Gastroesophageal sphincter (tissue), 3 donors: Measurements from ENCODE around the gene CD46.

Source experiments
- POLR2A ChIP-seq, 2 donors: fragments of 450-650 bp; IDR thresholded peaks; one replicate each; pipeline ENCODE4 v1.6.1; 2017; ENCODE audit warnings: antibody characterized with exemption in 2 of 2, mild to moderate bottlenecking in 2 of 2, moderate library complexity in 1 of 2
- POLR2AphosphoS5 ChIP-seq: sonication (generic); formaldehyde crosslinking; IDR thresholded peaks from one replicate; pipeline ENCODE4 v1.6.1; 2017; ENCODE audit warnings: antibody characterized with exemption
- TF ChIP-seq, protein P1 (sequence below), 4 experiments: fragments of 200-600 bp in 2 of 4; fragments of 450-650 bp in 2 of 4; sonication (generic) in 1 of 4; IDR thresholded peaks; one replicate each; pipeline ENCODE4 v1.5.1; 2017 to 2019; ENCODE audit warnings: antibody characterized with exemption in 4 of 4, mild to moderate bottlenecking in 2 of 4, moderate library complexity in 2 of 4

DNA sequence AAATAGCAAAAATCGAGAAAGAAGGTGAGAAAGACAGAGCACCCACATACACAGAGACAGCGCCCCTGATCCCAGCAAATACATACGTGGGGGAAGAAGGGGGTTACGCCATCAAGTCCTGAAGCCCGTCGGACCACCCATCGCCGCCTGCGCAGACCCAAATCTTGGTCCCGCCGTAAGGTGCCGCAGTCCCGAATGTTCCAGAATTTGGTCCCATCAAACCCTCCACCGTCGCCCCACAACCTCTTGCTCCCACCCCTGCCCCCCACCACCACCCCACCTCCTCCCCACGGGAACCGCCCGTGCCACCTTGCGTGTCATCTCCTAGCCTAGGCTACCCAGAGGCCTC, 71.7 kb downstream of the CD46 start:
- TF ChIP-seq, protein P1, sequence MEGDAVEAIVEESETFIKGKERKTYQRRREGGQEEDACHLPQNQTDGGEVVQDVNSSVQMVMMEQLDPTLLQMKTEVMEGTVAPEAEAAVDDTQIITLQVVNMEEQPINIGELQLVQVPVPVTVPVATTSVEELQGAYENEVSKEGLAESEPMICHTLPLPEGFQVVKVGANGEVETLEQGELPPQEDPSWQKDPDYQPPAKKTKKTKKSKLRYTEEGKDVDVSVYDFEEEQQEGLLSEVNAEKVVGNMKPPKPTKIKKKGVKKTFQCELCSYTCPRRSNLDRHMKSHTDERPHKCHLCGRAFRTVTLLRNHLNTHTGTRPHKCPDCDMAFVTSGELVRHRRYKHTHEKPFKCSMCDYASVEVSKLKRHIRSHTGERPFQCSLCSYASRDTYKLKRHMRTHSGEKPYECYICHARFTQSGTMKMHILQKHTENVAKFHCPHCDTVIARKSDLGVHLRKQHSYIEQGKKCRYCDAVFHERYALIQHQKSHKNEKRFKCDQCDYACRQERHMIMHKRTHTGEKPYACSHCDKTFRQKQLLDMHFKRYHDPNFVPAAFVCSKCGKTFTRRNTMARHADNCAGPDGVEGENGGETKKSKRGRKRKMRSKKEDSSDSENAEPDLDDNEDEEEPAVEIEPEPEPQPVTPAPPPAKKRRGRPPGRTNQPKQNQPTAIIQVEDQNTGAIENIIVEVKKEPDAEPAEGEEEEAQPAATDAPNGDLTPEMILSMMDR (IDR thresholded peaks at IDR 0.05), result no peak
- TF ChIP-seq POLR2A (IDR thresholded peaks at IDR 0.05) (no peak), POLR2AphosphoS5 (no peak)
